ENCODE data around the gene PLEKHS1. TPM values are rescaled to one million over a fixed set of nuclear protein-coding genes. Genes with fewer than 3 reads are reported as not detected.

PLEKHS1 gene
- total and polyA plus RNA-seq, 2 experiments from 2014 or later: 0.23 TPM; not detected in 1

- no peaks in the 10 kb centered on the region for H3K36me3 ChIP-seq (replicated peaks; ENCODE audit: insufficient read depth, low read depth)
- H3K79me2 ChIP-seq: no peaks in the 10 kb centered on the region
- H3K27ac ChIP-seq: no peak overlapping the region
- no peaks in the 10 kb centered on the region for H3K9me3 ChIP-seq (ENCODE audit: low read depth)
- H3K4me3 ChIP-seq: no peak overlapping the region
- TF ChIP-seq EZH2 (IDR thresholded peaks at IDR 0.05; ENCODE audit: borderline replicate concordance) (no peak), CTCF (IDR thresholded peaks at IDR 0.05; ENCODE audit: poor library complexity) (no peak), EZH2phosphoT487 (IDR thresholded peaks at IDR 0.05; ENCODE audit: low read depth, severe bottlenecking, unreplicated experiment) (no peak)
- no peaks in the 10 kb centered on the region for H4K20me1 ChIP-seq (ENCODE audit: insufficient read depth, poor library complexity, severe bottlenecking)
- H2AFZ ChIP-seq: no peak overlapping the region
- no peak for DNase-seq (ENCODE audit: low spot score)
- H3K4me2 ChIP-seq: no peak overlapping the region
- WGBS (ENCODE audit: low lambda C conversion rate, missing lambda C conversion rate): 86% methylated on average over 9 of the region's 9 CpGs
- peaks cover 9% of the 10 kb centered on the region for H3K4me1 ChIP-seq (ENCODE audit: insufficient read depth)
- H3K27me3 ChIP-seq: no peaks in the 10 kb centered on the region
- no peaks in the 10 kb centered on the region for H3K9me2 ChIP-seq (replicated peaks; ENCODE audit: insufficient read depth)
Measured at GRCh38 chr10:113732160-113732881, 19.2 kb upstream of the PLEKHS1 start.

GRCh38 chr10:113732966-113733365 is 18.5 kb upstream of the PLEKHS1 start:
- no peak for DNase-seq (ENCODE audit: low spot score)
- no peak overlapping the region for H3K27ac ChIP-seq
- peaks cover 9% of the 10 kb centered on the region for H3K4me1 ChIP-seq (ENCODE audit: insufficient read depth)
- no peak overlapping the region for H2AFZ ChIP-seq
- H3K9me3 ChIP-seq (ENCODE audit: low read depth): no peaks in the 10 kb centered on the region
- TF ChIP-seq CTCF (IDR thresholded peaks at IDR 0.05; ENCODE audit: poor library complexity) (no peak), EZH2 (IDR thresholded peaks at IDR 0.05; ENCODE audit: borderline replicate concordance) (no peak)
- no peaks in the 10 kb centered on the region for H3K27me3 ChIP-seq
- no peak overlapping the region for H3K4me2 ChIP-seq
- H3K36me3 ChIP-seq (replicated peaks; ENCODE audit: insufficient read depth, low read depth): no peaks in the 10 kb centered on the region
- H4K20me1 ChIP-seq (ENCODE audit: insufficient read depth, poor library complexity, severe bottlenecking): no peaks in the 10 kb centered on the region
- H3K79me2 ChIP-seq: no peaks in the 10 kb centered on the region
- no peak overlapping the region for H3K4me3 ChIP-seq
- 72% methylated on average over 4 of the region's 4 CpGs for WGBS (ENCODE audit: low lambda C conversion rate, missing lambda C conversion rate)
- H3K9me2 ChIP-seq (replicated peaks; ENCODE audit: insufficient read depth): no peaks in the 10 kb centered on the region

GRCh38 chr10:113733635-113734034 is 17.8 kb upstream of the PLEKHS1 start:
- no peaks in the 10 kb centered on the region for H4K20me1 ChIP-seq (ENCODE audit: insufficient read depth, poor library complexity, severe bottlenecking)
- no peak overlapping the region for H3K4me2 ChIP-seq
- H3K9me3 ChIP-seq (ENCODE audit: low read depth): no peaks in the 10 kb centered on the region
- TF ChIP-seq EZH2phosphoT487 (IDR thresholded peaks at IDR 0.05; ENCODE audit: low read depth, severe bottlenecking, unreplicated experiment) (no peak), CTCF (IDR thresholded peaks at IDR 0.05; ENCODE audit: poor library complexity) (no peak), EZH2 (IDR thresholded peaks at IDR 0.05; ENCODE audit: borderline replicate concordance) (no peak)
- H3K4me1 ChIP-seq (ENCODE audit: insufficient read depth): peaks cover 9% of the 10 kb centered on the region
- H3K79me2 ChIP-seq: no peaks in the 10 kb centered on the region
- no peaks in the 10 kb centered on the region for H3K9me2 ChIP-seq (replicated peaks; ENCODE audit: insufficient read depth)
- DNase-seq (ENCODE audit: low spot score): no peak
- H3K36me3 ChIP-seq (replicated peaks; ENCODE audit: insufficient read depth, low read depth): no peaks in the 10 kb centered on the region
- no peaks in the 10 kb centered on the region for H3K27me3 ChIP-seq
- no peak overlapping the region for H3K4me3 ChIP-seq
- no peak overlapping the region for H3K27ac ChIP-seq
- no peak overlapping the region for H2AFZ ChIP-seq
- 98% methylated on average over 4 of the region's 4 CpGs for WGBS (ENCODE audit: low lambda C conversion rate, missing lambda C conversion rate)
